Colonic mucosa (tissue), 4 donors: ENCODE results near the gene PARD6G. TPM values are rescaled to one million over a fixed set of nuclear protein-coding genes. Genes with fewer than 3 reads are reported as not detected.

ENCODE experiments used
- DNase-seq: peaks from one replicate; pipeline ENCODE4 v3.0.0-alpha.2; 2020
- H3K27ac ChIP-seq: fragments of 200-600 bp; one replicate; pipeline ENCODE4 v1.8.0; 2021
- H3K27me3 ChIP-seq: fragments of 200-600 bp; one replicate; pipeline ENCODE4 v1.8.0; 2021
- H3K36me3 ChIP-seq: fragments of 200-600 bp; one replicate; pipeline ENCODE4 v1.8.0; 2021
- H3K4me1 ChIP-seq: fragments of 200-600 bp; one replicate; pipeline ENCODE4 v1.8.0; 2021; ENCODE audit warnings: mild to moderate bottlenecking
- H3K4me3 ChIP-seq: fragments of 200-600 bp; one replicate; pipeline ENCODE4 v1.8.0; 2021
- H3K9ac ChIP-seq, 2 donors: one replicate each; pipeline ENCODE4 v1.7.0; 2013; ENCODE audit warnings: control low read depth in 2 of 2, low read depth in 2 of 2, low read length in 2 of 2
- H3K9me3 ChIP-seq: fragments of 200-600 bp; one replicate; pipeline ENCODE4 v1.8.0; 2021
- intact Hi-C: fragments of 100-400 bp; cut with DNase I; formaldehyde crosslinking; loops from one replicate; pipeline ENCODE4 v1.14.1; 2022
- total RNA-seq, 2 donors: library from RNA; stranded (reverse); fragmentation: NEBNext Ultra II Directional in 1 of 2; extraction: Animal tissue kit (Norgen Biotek cat#: 25700) in 1 of 2; gene quantifications; one replicate each; pipeline ENCODE4 v1.2.1, GENCODE V29; 2021
- TF ChIP-seq, protein P1 (sequence below): fragments of 200-600 bp; IDR thresholded peaks from one replicate; pipeline ENCODE4 v1.8.0; 2022; ENCODE audit warnings: antibody characterized with exemption, mild to moderate bottlenecking
- donor health status: healthy.
- donor health status: DM: no; HTN: no; CAD: no.
- donor health status: DM: no; HTN: no; CAD: no.

PARD6G gene
- total RNA-seq, 2 donors from 2014 or later: 1.0 to 1.2 TPM

DNA sequence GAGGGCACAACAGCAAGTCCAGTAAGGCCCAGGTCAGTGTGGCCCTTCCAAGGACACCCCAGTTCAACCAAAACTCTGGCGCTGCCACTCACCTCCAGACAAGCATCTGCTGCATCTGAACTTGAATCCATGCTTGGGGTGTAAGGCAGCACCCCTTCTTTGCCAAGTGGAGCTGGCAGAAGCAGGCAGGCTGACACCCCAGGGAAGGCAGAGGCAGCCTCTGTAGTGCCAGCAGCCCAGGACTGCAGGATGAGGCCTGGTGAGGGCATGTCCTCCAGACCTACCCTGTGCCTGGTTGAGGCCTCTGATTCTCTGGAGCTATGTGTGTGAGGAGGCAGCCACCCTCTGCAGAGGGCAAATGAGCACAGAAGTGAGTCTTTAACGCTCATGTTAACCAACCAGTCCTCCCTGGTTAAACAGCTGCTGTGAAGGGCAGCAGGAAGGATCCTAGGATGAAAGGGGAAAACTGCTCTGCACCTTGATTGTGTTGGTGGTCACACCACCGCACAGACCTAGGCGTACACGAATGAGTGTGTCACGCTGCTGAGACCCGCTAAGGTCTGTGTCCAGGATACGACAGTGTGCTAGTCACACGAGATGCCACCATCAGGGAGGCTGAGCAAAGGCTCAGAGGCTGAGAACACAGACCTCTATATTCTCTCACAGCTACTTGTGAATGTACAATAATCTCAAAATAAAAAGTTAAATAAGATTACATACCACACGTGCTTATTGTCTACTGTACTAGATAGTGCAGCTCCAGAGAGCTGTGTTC lies 2.2 kb downstream of the PARD6G start:
- peaks cover 12% of the 10 kb centered on the region for H3K27me3 ChIP-seq
- H3K9me3 ChIP-seq: no peaks in the 10 kb centered on the region
- no peak for DNase-seq
- intact Hi-C loops: no loop called here
- H3K27ac ChIP-seq: no peak overlapping the region
- H3K36me3 ChIP-seq: no peaks in the 10 kb centered on the region
- TF ChIP-seq, protein P1, sequence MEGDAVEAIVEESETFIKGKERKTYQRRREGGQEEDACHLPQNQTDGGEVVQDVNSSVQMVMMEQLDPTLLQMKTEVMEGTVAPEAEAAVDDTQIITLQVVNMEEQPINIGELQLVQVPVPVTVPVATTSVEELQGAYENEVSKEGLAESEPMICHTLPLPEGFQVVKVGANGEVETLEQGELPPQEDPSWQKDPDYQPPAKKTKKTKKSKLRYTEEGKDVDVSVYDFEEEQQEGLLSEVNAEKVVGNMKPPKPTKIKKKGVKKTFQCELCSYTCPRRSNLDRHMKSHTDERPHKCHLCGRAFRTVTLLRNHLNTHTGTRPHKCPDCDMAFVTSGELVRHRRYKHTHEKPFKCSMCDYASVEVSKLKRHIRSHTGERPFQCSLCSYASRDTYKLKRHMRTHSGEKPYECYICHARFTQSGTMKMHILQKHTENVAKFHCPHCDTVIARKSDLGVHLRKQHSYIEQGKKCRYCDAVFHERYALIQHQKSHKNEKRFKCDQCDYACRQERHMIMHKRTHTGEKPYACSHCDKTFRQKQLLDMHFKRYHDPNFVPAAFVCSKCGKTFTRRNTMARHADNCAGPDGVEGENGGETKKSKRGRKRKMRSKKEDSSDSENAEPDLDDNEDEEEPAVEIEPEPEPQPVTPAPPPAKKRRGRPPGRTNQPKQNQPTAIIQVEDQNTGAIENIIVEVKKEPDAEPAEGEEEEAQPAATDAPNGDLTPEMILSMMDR: no peak
- H3K4me3 ChIP-seq: no peak overlapping the region
- H3K4me1 ChIP-seq: no peaks in the 10 kb centered on the region
- H3K9ac ChIP-seq: no peak overlapping the region

DNA sequence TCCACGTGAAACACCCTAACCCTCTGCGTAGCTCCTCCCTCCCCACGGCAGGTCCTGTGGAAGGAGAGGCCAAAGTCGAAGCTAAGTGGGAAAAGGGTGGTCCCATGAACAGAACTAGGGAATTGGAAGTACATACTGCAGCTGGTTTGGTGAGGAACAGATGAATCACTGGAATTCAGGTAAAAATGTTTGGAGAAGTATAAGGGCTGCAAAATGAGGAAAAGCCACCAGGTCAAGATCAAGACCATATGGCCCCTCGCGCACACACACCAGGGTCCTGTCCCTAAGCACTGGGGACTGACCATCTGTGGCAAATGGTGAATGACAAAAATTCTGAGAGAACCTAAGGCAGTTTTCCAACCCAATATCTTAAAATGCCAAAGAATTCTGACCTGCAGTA lies 3.1 kb downstream of the PARD6G start:
- no peaks in the 10 kb centered on the region for H3K9me3 ChIP-seq
- TF ChIP-seq, protein P1: no peak
- no peaks in the 10 kb centered on the region for H3K4me1 ChIP-seq
- H3K9ac ChIP-seq: no peak overlapping the region
- no peak for DNase-seq
- intact Hi-C loops: no loop called here
- H3K27me3 ChIP-seq: peaks cover 12% of the 10 kb centered on the region
- no peaks in the 10 kb centered on the region for H3K36me3 ChIP-seq
- no peak overlapping the region for H3K4me3 ChIP-seq
- no peak overlapping the region for H3K27ac ChIP-seq

DNA sequence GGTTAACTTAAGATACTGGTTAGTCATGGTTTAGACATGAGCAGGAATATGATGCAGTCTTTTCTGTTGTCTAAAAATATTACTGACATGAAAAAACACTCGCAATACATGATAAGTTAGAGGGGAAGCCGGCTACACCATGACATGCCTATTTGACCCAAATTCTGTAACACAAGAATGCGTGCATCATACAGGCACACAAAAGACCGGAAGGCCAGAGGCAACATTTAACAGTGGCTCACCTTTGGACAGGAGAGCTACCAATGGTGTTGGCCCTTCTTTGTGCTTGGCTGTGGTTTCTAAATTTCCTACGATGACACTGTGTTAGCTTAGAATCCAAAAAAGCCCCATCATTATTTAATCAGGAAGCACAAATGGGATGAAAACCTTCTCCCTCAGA lies 4.1 kb downstream of the PARD6G start:
- Histone ChIP-seq H3K27me3 (peaks cover 12% of the 10 kb centered on the region), H3K4me3 (no peak overlapping the region), H3K9ac (no peak overlapping the region), H3K4me1 (no peaks in the 10 kb centered on the region), H3K27ac (no peak overlapping the region), H3K9me3 (no peaks in the 10 kb centered on the region), H3K36me3 (no peaks in the 10 kb centered on the region)
- intact Hi-C loops: no loop called here
- TF ChIP-seq, protein P1: no peak
- no peak for DNase-seq

DNA sequence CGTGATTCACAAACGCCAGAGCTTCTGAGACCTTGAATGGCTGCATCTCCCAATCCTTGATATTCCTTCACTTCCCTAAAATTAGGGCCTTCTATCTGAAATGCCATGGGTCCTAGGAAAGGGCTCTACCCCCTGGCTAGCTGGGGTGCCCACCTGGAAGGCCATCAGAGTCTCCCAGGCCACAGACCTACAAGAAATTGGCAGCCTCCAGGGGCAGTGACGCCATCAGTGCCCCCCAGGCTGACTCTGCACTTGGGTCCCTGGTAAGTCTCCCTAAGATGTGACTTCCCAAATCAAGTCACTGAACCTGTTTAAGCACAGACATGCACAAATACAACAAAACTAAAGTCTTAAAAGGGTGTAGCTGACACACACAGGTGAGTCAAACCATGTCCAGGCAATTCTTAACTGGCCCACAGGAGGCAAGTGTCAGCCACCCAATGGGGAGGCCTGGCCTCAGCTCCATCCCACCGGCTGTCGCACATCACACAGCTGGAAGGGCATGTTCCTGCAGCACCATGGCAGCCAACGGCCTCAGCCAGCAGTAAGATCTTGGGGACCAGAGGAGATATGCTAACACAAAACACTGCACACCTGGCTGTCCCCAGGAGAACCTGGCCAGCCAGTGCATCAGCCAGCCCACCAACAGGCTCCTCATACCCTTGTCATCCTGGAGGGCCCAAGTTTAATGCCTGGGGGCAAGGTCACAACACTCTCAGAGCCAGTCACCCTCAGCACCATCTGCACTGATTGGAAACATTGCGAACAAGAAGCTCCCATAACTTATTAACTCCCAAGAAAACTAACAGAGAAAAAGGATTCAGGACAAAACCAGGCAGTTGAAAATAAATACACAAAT lies 5.2 kb downstream of the PARD6G start:
- Histone ChIP-seq H3K27ac (no peak overlapping the region), H3K27me3 (peaks cover 11% of the 10 kb centered on the region), H3K9me3 (no peaks in the 10 kb centered on the region), H3K4me3 (no peak overlapping the region), H3K4me1 (no peaks in the 10 kb centered on the region), H3K36me3 (no peaks in the 10 kb centered on the region), H3K9ac (no peak overlapping the region)
- intact Hi-C loops: no loop called here
- DNase-seq: no peak
- TF ChIP-seq, protein P1: no peak

DNA sequence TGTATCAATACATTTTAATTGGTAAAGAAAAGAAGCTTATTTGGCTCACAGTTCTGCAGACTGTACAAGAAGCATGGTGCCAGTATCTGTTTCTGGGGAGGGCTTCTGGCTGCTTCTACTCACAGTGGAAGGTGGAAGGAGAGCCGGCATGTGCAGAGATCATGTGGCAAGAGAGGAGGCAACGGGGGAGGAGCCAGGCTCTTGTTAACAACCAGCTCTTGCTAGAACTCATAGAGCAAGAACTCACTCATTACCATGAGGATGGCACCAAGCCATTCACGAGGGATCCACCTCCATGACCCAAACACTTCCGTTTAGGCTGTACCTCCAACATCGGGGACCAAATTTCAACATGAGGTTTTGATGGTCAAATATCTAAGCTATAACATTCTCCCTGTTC lies 7.5 kb downstream of the PARD6G start:
- no peaks in the 10 kb centered on the region for H3K27me3 ChIP-seq
- H3K4me3 ChIP-seq: no peak overlapping the region
- H3K9me3 ChIP-seq: no peaks in the 10 kb centered on the region
- TF ChIP-seq, protein P1: no peak
- no peak overlapping the region for H3K27ac ChIP-seq
- H3K4me1 ChIP-seq: no peaks in the 10 kb centered on the region
- DNase-seq: no peak
- H3K9ac ChIP-seq: no peak overlapping the region
- no peaks in the 10 kb centered on the region for H3K36me3 ChIP-seq
- intact Hi-C loops: no loop called here
